Spinal cord (tissue), 10 donors: Measurements from ENCODE around the gene SLC13A1. TPM values are rescaled to one million over a fixed set of nuclear protein-coding genes. Genes with fewer than 3 reads are reported as not detected.
A peak's percentile ranks its signal among the peaks of the same experiment; 100 is the strongest.

ENCODE experiments used
- DNase-seq, 6 donors: peaks; one replicate each; pipeline versions ENCODE4 v3.0.0 to v3.0.0-alpha.2; 2013 to 2015; ENCODE audit warnings: low spot score in 6 of 6, low read depth in 4 of 6
- H3K27ac ChIP-seq: one replicate; pipeline ENCODE4 v1.5.1; 2013; ENCODE audit warnings: low read depth, low read length, control low read depth
- H3K27me3 ChIP-seq: one replicate; pipeline ENCODE4 v1.6.1; 2013; ENCODE audit warnings: low read length; ENCODE audit not compliant: control insufficient read depth, insufficient read depth
- H3K36me3 ChIP-seq: one replicate; pipeline ENCODE4 v1.6.1; 2013; ENCODE audit warnings: low read length; ENCODE audit not compliant: control insufficient read depth, insufficient read depth
- H3K4me1 ChIP-seq: one replicate; pipeline ENCODE4 v1.6.1; 2013; ENCODE audit warnings: low read length; ENCODE audit not compliant: control insufficient read depth, insufficient read depth
- H3K4me3 ChIP-seq: one replicate; pipeline ENCODE4 v1.5.1; 2013; ENCODE audit warnings: low read depth, low read length, control low read depth
- H3K9me3 ChIP-seq: one replicate; pipeline ENCODE4 v1.6.1; 2013; ENCODE audit warnings: low read length; ENCODE audit not compliant: control insufficient read depth, insufficient read depth
- WGBS: methylation state at CpG from one replicate; pipeline ENCODE4 v1.1.5; 2013; ENCODE audit warnings: missing lambda C conversion rate; ENCODE audit not compliant: insufficient coverage; 5-methylcytosine and 5-hydroxymethylcytosine counted together
- polyA plus RNA-seq, 2 donors: library from polyadenylated mRNA; unstranded; fragments of 120-200 nt; gene quantifications; one replicate each; pipeline ENCODE4 v1.2.1, GENCODE V29; 2013; ENCODE audit not compliant: insufficient read length in 2 of 2
- total RNA-seq, 2 donors: library from RNA; depleted of rRNA in 1 of 2; stranded (reverse); fragments of 120-200 nt in 1 of 2; fragments of >200 nt in 1 of 2; gene quantifications; one replicate each; pipeline versions ENCODE4 v1.2.3 to v1.2.4, GENCODE V29; 2013 to 2014
- donor health status: healthy.

Gene SLC13A1
- total and polyA plus RNA-seq, 4 donors, result 0.15 TPM; not detected in 3

DNA sequence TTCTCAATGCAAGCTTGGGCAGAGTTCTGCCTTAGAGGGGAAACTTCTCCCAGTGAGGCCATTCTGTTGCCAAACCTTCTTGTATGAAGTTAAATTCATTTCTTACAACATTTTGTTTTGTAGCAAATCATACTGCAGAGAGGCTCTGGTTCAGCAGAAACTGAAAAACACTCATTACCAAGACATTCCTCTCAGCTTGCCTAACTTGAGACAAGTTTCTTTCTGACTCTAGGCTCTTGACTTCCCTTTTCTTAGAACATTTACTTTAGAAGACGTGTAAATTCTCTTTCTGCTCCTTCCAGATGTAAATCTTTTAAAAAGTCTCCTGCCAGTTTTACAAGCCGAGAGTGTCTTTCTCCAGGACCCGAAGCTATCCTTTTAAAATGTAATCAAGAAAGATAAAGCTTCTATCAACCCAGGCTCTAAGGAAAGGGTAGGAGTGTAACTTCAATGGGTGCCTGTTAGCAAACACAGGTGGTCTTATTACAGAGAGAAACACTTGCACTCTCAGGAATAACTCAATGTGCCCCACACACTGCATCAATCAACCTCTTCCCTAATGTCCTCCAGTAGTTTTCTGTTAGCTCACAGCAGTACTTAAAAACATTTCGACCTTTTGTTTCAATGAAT is 123.8 kb downstream of the SLC13A1 start:
- H3K4me3 ChIP-seq, result no peak overlapping the region
- no peak overlapping the region for H3K27ac ChIP-seq
- peaks cover 2% of the 10 kb centered on the region for H3K9me3 ChIP-seq
- no peaks in the 10 kb centered on the region for H3K4me1 ChIP-seq
- no CpG with 5 or more reads among the region's 4 CpGs for WGBS
- H3K36me3 ChIP-seq, result no peaks in the 10 kb centered on the region
- H3K27me3 ChIP-seq, result no peaks in the 10 kb centered on the region
- DNase-seq, result peak in 1 of 6 donors; percentile 37

DNA sequence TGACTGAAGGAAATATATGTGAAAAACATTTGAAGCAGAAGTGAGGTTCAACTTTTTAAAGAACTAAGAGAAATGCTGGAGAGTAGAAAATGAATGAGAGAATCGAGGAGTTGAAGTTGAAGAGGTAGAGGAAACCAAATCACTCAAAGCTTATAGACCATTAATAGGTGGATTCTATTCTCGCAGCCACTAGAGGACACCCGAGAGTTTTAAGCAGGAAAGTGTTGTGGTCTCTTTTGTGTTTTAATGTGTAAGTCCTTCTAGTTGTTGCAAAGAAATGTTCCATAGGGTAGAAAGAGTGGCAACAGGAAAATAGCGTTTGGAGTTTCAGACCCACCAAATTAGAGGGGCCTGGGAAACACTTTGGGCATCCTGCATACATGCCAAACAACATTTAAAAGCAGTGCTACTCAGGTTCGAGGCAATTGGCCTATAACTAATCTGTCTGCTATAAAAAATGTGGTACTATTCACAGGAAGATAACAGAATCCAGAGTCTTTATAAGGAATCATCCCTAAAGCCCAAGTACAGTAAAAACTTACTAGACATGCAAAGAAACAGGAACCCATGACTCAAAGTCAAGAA is 129.0 kb downstream of the SLC13A1 start:
- no peaks in the 10 kb centered on the region for H3K4me1 ChIP-seq
- DNase-seq, result no peak
- H3K9me3 ChIP-seq, result peaks cover 3% of the 10 kb centered on the region
- WGBS, result 50% methylated on average over 2 of the region's 5 CpGs
- H3K27me3 ChIP-seq, result no peaks in the 10 kb centered on the region
- H3K36me3 ChIP-seq, result no peaks in the 10 kb centered on the region
- H3K27ac ChIP-seq, result no peak overlapping the region
- H3K4me3 ChIP-seq, result no peak overlapping the region

DNA sequence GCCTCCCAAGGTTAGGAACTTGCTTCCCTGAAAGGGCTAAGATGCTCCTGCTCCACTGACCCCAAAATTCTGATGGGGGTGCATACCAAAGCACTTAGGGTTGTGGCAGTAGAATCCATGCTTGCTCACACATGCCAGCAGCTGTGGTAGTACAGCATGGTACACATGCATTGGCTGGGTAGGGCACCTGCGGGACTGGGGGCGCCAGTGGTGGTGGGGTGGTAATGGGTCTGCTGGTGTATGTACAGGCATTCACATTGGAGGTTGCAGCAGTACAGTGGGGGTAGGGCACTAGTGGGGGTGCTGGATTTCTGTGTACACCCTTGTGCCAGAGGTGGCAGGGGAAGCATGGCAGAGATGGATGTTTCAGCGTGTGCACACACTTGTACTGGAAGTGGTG is 132.0 kb downstream of the SLC13A1 start:
- 90% methylated on average over 3 of the region's 3 CpGs for WGBS
- H3K27ac ChIP-seq, result no peak overlapping the region
- DNase-seq, result no peak
- H3K27me3 ChIP-seq, result no peaks in the 10 kb centered on the region
- peaks cover 3% of the 10 kb centered on the region for H3K9me3 ChIP-seq
- no peak overlapping the region for H3K4me3 ChIP-seq
- no peaks in the 10 kb centered on the region for H3K36me3 ChIP-seq
- H3K4me1 ChIP-seq, result no peaks in the 10 kb centered on the region

Other genes with a start within 250 kb of the SLC13A1 start
- not detected for gene TAS2R16, start 204.3 kb downstream of the SLC13A1 start, total RNA-seq
- gene TAS2R16, start 204.3 kb downstream of the SLC13A1 start, polyA plus RNA-seq, result not detected